H1 (cell line): ENCODE measurements around the gene CCER1. TPM values are rescaled to one million over a fixed set of nuclear protein-coding genes. Genes with fewer than 3 reads are reported as not detected.

Source experiments
- CTCF ChIA-PET: fragments of 300-600 bp; sonication (Branson Sonifier 250); formaldehyde crosslinking; loops from one replicate; lab custom pipeline; 2021; ENCODE audit not compliant: partially characterized antibody; lab: Charles Lee
- POLR2A ChIA-PET: fragments of 300-600 bp; sonication (Branson Sonifier 250); formaldehyde crosslinking; loops from one replicate; lab custom pipeline; 2021; ENCODE audit warnings: inconsistent platforms; ENCODE audit not compliant: partially characterized antibody; lab: Charles Lee
- DNase-seq, 2 experiments: peaks; one replicate each; pipeline versions ENCODE4 v3.0.0 to v3.0.0-alpha.2; 2010 to 2022; ENCODE audit warnings: low spot score in 2 of 2, low read depth in 1 of 2, mixed read lengths in 1 of 2
- FAIRE-seq: peaks from 2 replicates; lab custom pipeline; 2011; peaks lifted over from hg19 to GRCh38; lab: Jason Lieb, UNC
- H2AFZ ChIP-seq: 2 replicates; pipeline ENCODE4 v1.8.1; 2012; ENCODE audit warnings: low read length, inconsistent platforms
- H2AK5ac ChIP-seq: 2 replicates; pipeline ENCODE4 v1.6.1; 2013; ENCODE audit warnings: low read depth, low read length
- H2BK120ac ChIP-seq: replicated peaks from 2 replicates; pipeline ENCODE3; 2013; ENCODE audit warnings: low read depth, low read length, inconsistent platforms
- H2BK12ac ChIP-seq: 2 replicates; pipeline ENCODE4 v1.6.1; 2013; ENCODE audit warnings: low read depth, low read length
- H2BK15ac ChIP-seq: 2 replicates; pipeline ENCODE4 v1.6.1; 2013; ENCODE audit warnings: low read length
- H2BK20ac ChIP-seq: 2 replicates; pipeline ENCODE4 v1.6.1; 2013; ENCODE audit warnings: low read length
- H2BK5ac ChIP-seq: 2 replicates; pipeline ENCODE4 v1.6.1; 2013; ENCODE audit warnings: low read depth, low read length
- H3K14ac ChIP-seq: 2 replicates; pipeline ENCODE4 v1.6.1; 2013; ENCODE audit warnings: inconsistent platforms; ENCODE audit not compliant: insufficient read length
- H3K18ac ChIP-seq: 2 replicates; pipeline ENCODE4 v1.6.1; 2013; ENCODE audit warnings: low read length; ENCODE audit errors: extremely low read depth
- H3K23ac ChIP-seq: 2 replicates; pipeline ENCODE4 v1.6.1; 2013; ENCODE audit warnings: inconsistent platforms; ENCODE audit not compliant: insufficient read length
- H3K23me2 ChIP-seq: 2 replicates; pipeline ENCODE4 v1.6.1; 2013; ENCODE audit warnings: low read depth, low read length
- H3K27ac ChIP-seq: 2 replicates; pipeline ENCODE4 v1.6.1; 2011; ENCODE audit warnings: low read depth, low read length, inconsistent platforms
- H3K27me3 ChIP-seq, 4 experiments: replicated peaks in 1 of 4; 1 replicate in 1 of 4; 2 replicates in 3 of 4; pipeline versions ENCODE4 v1.6.1 to v1.8.1; 2011 to 2013; ENCODE audit warnings: low read length in 3 of 4, mild to moderate bottlenecking in 3 of 4, inconsistent platforms in 2 of 4, mixed read lengths in 2 of 4, moderate library complexity in 1 of 4; ENCODE audit not compliant: control insufficient read depth in 3 of 4, insufficient read depth in 3 of 4; ENCODE audit errors: extremely low read depth in 1 of 4
- H3K36me3 ChIP-seq, 4 experiments: 2 replicates each; pipeline versions ENCODE4 v1.6.1 to v1.8.1; 2011 to 2013; ENCODE audit warnings: mild to moderate bottlenecking in 4 of 4, low read length in 3 of 4, moderate library complexity in 2 of 4, control low read depth in 1 of 4, inconsistent platforms in 1 of 4; ENCODE audit not compliant: insufficient read depth in 4 of 4, control insufficient read depth in 2 of 4
- H3K4ac ChIP-seq: replicated peaks from 2 replicates; pipeline ENCODE3; 2013; ENCODE audit warnings: low read length, low read depth, mixed read lengths, inconsistent platforms; ENCODE audit not compliant: insufficient read length
- H3K4me1 ChIP-seq, 4 experiments: replicated peaks in 1 of 4; 1 replicate in 1 of 4; 2 replicates in 3 of 4; pipeline versions ENCODE4 v1.6.1 to v1.8.1; 2011 to 2013; ENCODE audit warnings: low read length in 3 of 4, inconsistent platforms in 2 of 4, mixed read lengths in 1 of 4; ENCODE audit not compliant: insufficient read depth in 4 of 4, control insufficient read depth in 3 of 4
- H3K4me2 ChIP-seq, 2 experiments: 2 replicates each; pipeline versions ENCODE4 v1.6.1 to v1.8.1; 2011 to 2013; ENCODE audit warnings: low read depth in 2 of 2, low read length in 2 of 2, control low read depth in 1 of 2, inconsistent platforms in 1 of 2, mild to moderate bottlenecking in 1 of 2; ENCODE audit not compliant: insufficient read depth in 1 of 2
- H3K4me3 ChIP-seq, 4 experiments: fragments of 200-600, 300-600 bp in 1 of 4; sonication (generic), shearing (Covaris generic), sonication (Bioruptor Twin) in 1 of 4; 2 replicates each; pipeline versions ENCODE4 v1.5.1 to v1.8.1; 2011 to 2016; ENCODE audit warnings: low read length in 4 of 4, low read depth in 3 of 4, control low read depth in 2 of 4, inconsistent platforms in 2 of 4, mild to moderate bottlenecking in 2 of 4, mixed read lengths in 1 of 4, moderate library complexity in 1 of 4; ENCODE audit not compliant: insufficient read depth in 2 of 4; ENCODE audit errors: extremely low read depth in 1 of 4
- H3K56ac ChIP-seq: replicated peaks from 2 replicates; pipeline ENCODE3; 2013; ENCODE audit warnings: low read depth, mild to moderate bottlenecking, mixed read lengths, low read length, inconsistent platforms; ENCODE audit not compliant: insufficient read length
- H3K79me1 ChIP-seq: 2 replicates; pipeline ENCODE4 v1.6.1; 2013; ENCODE audit warnings: low read depth, low read length, control low read depth
- H3K79me2 ChIP-seq, 2 experiments: 2 replicates each; pipeline versions ENCODE4 v1.6.1 to v1.8.1; 2012 to 2013; ENCODE audit warnings: low read length in 2 of 2, mild to moderate bottlenecking in 2 of 2, inconsistent platforms in 1 of 2; ENCODE audit not compliant: insufficient read depth in 2 of 2, control insufficient read depth in 1 of 2
- H3K9ac ChIP-seq, 4 experiments: replicated peaks in 1 of 4; 1 replicate in 1 of 4; 2 replicates in 3 of 4; pipeline versions ENCODE4 v1.6.1 to v1.8.1; 2011 to 2013; ENCODE audit warnings: low read depth in 3 of 4, low read length in 3 of 4, control low read depth in 2 of 4, mild to moderate bottlenecking in 2 of 4, moderate library complexity in 2 of 4, inconsistent platforms in 1 of 4; ENCODE audit errors: extremely low read depth in 1 of 4
- H3K9me3 ChIP-seq, 2 experiments: 2 replicates each; pipeline versions ENCODE4 v1.6.1 to v1.8.1; 2012 to 2013; ENCODE audit warnings: mild to moderate bottlenecking in 2 of 2, moderate library complexity in 2 of 2, control low read depth in 1 of 2, inconsistent platforms in 1 of 2, low read depth in 1 of 2, low read length in 1 of 2, mixed read lengths in 1 of 2; ENCODE audit not compliant: insufficient read depth in 2 of 2
- H4K20me1 ChIP-seq, 2 experiments: replicated peaks in 1 of 2; 2 replicates each; pipeline versions ENCODE3 to v1.8.1; 2011 to 2013; ENCODE audit warnings: inconsistent platforms in 2 of 2, low read length in 2 of 2, mild to moderate bottlenecking in 1 of 2; ENCODE audit not compliant: insufficient read depth in 2 of 2, control insufficient read depth in 1 of 2
- H4K5ac ChIP-seq: 2 replicates; pipeline ENCODE4 v1.6.1; 2013; ENCODE audit warnings: low read length, low read depth, mixed read lengths, inconsistent platforms; ENCODE audit not compliant: insufficient read length
- H4K8ac ChIP-seq: 2 replicates; pipeline ENCODE4 v1.8.0; 2013; ENCODE audit warnings: mild to moderate bottlenecking, moderate library complexity, low read length, inconsistent platforms; ENCODE audit not compliant: insufficient read depth; ENCODE audit errors: extremely low read depth
- H4K91ac ChIP-seq: replicated peaks from 2 replicates; pipeline ENCODE3; 2013; ENCODE audit warnings: low read length, mixed read lengths, inconsistent platforms; ENCODE audit not compliant: insufficient read length
- CHD1 ChIP-seq: IDR thresholded peaks from 2 replicates; pipeline ENCODE4 v1.6.1; 2012; ENCODE audit warnings: low read depth, low read length, improper control_type of control experiment
- EP300 ChIP-seq, 2 experiments: IDR thresholded peaks; 1 replicate in 1 of 2; 2 replicates in 1 of 2; pipeline ENCODE4 v1.6.1; 2011 to 2012; ENCODE audit warnings: low read depth in 2 of 2, low read length in 2 of 2, mild to moderate bottlenecking in 2 of 2, borderline replicate concordance in 1 of 2, inconsistent platforms in 1 of 2, moderate library complexity in 1 of 2
- FOSL1 ChIP-seq: IDR thresholded peaks from 2 replicates; pipeline ENCODE4 v1.6.1; 2011; ENCODE audit warnings: mild to moderate bottlenecking, low read depth, low read length, moderate library complexity; ENCODE audit not compliant: insufficient read depth
- HDAC2 ChIP-seq, 2 experiments: fragments of 300-600 bp in 1 of 2; sonication (generic) in 1 of 2; IDR thresholded peaks; 2 replicates each; pipeline ENCODE4 v1.6.1; 2011 to 2012; ENCODE audit warnings: low read depth in 2 of 2, low read length in 2 of 2, mild to moderate bottlenecking in 2 of 2, moderate library complexity in 2 of 2, borderline replicate concordance in 1 of 2, inconsistent platforms in 1 of 2
- HDAC6 ChIP-seq: IDR thresholded peaks from one replicate; pipeline ENCODE4 v1.7.1; 2012; ENCODE audit warnings: low read depth, mild to moderate bottlenecking, inconsistent platforms, low read length, moderate library complexity
- NRF1 ChIP-seq: IDR thresholded peaks from 2 replicates; pipeline ENCODE4 v1.6.1; 2011; ENCODE audit warnings: mild to moderate bottlenecking, low read depth, low read length, improper control_type of control experiment
- POLR2A ChIP-seq, 2 experiments: IDR thresholded peaks; 1 replicate in 1 of 2; 2 replicates in 1 of 2; pipeline ENCODE4 v1.6.1; 2011; ENCODE audit warnings: low read depth in 2 of 2, low read length in 2 of 2, mild to moderate bottlenecking in 2 of 2; ENCODE audit errors: control extremely low read depth in 1 of 2
- POLR2AphosphoS5 ChIP-seq: IDR thresholded peaks from 2 replicates; pipeline ENCODE4 v1.6.1; 2011; ENCODE audit warnings: low read depth, low read length
- RBBP5 ChIP-seq: IDR thresholded peaks from 2 replicates; pipeline ENCODE4 v1.7.1; 2012; ENCODE audit warnings: low read depth, mild to moderate bottlenecking, inconsistent platforms, low read length, moderate library complexity, borderline replicate concordance
- RFX5 ChIP-seq: IDR thresholded peaks from 2 replicates; pipeline ENCODE4 v1.6.1; 2011; ENCODE audit warnings: low read depth, low read length, improper control_type of control experiment, borderline replicate concordance
- TBP ChIP-seq: IDR thresholded peaks from 2 replicates; pipeline ENCODE4 v1.6.1; 2011; ENCODE audit warnings: low read depth, low read length, improper control_type of control experiment
- TEAD4 ChIP-seq: IDR thresholded peaks from 2 replicates; pipeline ENCODE4 v1.6.1; 2012; ENCODE audit warnings: low read depth, low read length, inconsistent platforms, mixed read lengths
- WGBS, 2 experiments: shearing (Covaris generic) in 1 of 2; methylation state at CpG; one replicate each; pipeline versions ENCODE4 v1.1.6 to v1.1.7; 2013 to 2015; ENCODE audit warnings: low lambda C conversion rate in 2 of 2, mixed read lengths in 2 of 2, inconsistent platforms in 1 of 2, low coverage in 1 of 2, missing lambda C conversion rate in 1 of 2; ENCODE audit not compliant: insufficient replicate concordance in 2 of 2, insufficient coverage in 1 of 2, insufficient read length in 1 of 2; ENCODE audit errors: extremely low coverage in 1 of 2, missing lambda C conversion rate in 1 of 2; 5-methylcytosine and 5-hydroxymethylcytosine counted together
- polyA plus RNA-seq, 7 experiments: library from polyadenylated mRNA; depleted of rRNA in 3 of 7; stranded (reverse) in 5 of 7; unstranded in 2 of 7; fragments of >200 nt in 5 of 7; fragments of 200-250 nt in 2 of 7; gene quantifications; 1 replicate in 5 of 7; 2 replicates in 1 of 7; 4 replicates in 1 of 7; pipeline versions ENCODE4 v1.2.1 to v1.2.3, GENCODE V29; 2011 to 2013; ENCODE audit warnings: missing spikeins in 2 of 7, mixed read lengths in 2 of 7
- total RNA-seq: library from RNA; stranded (reverse); fragmentation: NEBNext Ultra II Directional; extraction: Animal tissue kit (Norgen Biotek cat#: 25700); gene quantifications from 2 replicates; pipeline ENCODE4 v1.2.1, GENCODE V29; 2021

CCER1 gene
- total and polyA plus RNA-seq, 2 of the 8 experiments (the other 6 are each of a cell fraction or from before 2014, with no cell fraction given): not detected

- no peak for FAIRE-seq
- Histone ChIP-seq H2BK20ac (no peak overlapping the region), H2BK15ac (no peak overlapping the region), H3K4me3 (no peak overlapping the region), H3K23ac (no peak overlapping the region), H2AK5ac (no peak overlapping the region), H2AFZ (no peak overlapping the region), H2BK12ac (no peak overlapping the region), H3K4me2 (no peak overlapping the region), H3K23me2 (no peaks in the 10 kb centered on the region), H3K79me1 (no peaks in the 10 kb centered on the region), H3K79me2 (no peaks in the 10 kb centered on the region), H4K91ac (no peak overlapping the region), H4K5ac (no peak overlapping the region), H3K9me3 (no peaks in the 10 kb centered on the region), H2BK120ac (no peak overlapping the region), H2BK5ac (no peak overlapping the region), H4K20me1 (peaks cover 0 to 1% of the 10 kb centered on the region in 2 experiments), H3K4me1 (peaks cover 0 to 6% (median 2%) of the 10 kb centered on the region in 4 experiments; a peak in 2 of 7 replicates), H3K56ac (no peak overlapping the region), H4K8ac (no peak overlapping the region), H3K36me3 (no peaks in the 10 kb centered on the region), H3K27ac (no peak overlapping the region), H3K27me3 (peaks cover 7 to 24% (median 12%) of the 10 kb centered on the region in 4 experiments), H3K18ac (no peak overlapping the region), H3K4ac (no peak overlapping the region), H3K14ac (no peak overlapping the region), H3K9ac (no peak overlapping the region)
- no peak for DNase-seq
- TF ChIP-seq FOSL1: no peak
- no peak for TF ChIP-seq TEAD4
- no peak for TF ChIP-seq NRF1
- TF ChIP-seq POLR2A (IDR thresholded peaks at IDR 0.05; ENCODE audit: control extremely low read depth in 1 of 2, low read depth in 2 of 2, low read length in 2 of 2): no peak
- TF ChIP-seq RFX5: no peak
- TF ChIP-seq POLR2AphosphoS5: no peak
- TF ChIP-seq TBP: no peak
- TF ChIP-seq EP300 (IDR thresholded peaks at IDR 0.05; ENCODE audit: borderline replicate concordance in 1 of 2, low read depth in 2 of 2, low read length in 2 of 2): no peak
- no peak for TF ChIP-seq CHD1
- no peak for TF ChIP-seq HDAC6
- no peak for TF ChIP-seq HDAC2 (IDR thresholded peaks at IDR 0.05; ENCODE audit: borderline replicate concordance in 1 of 2, low read depth in 2 of 2, low read length in 2 of 2)
- no peak for TF ChIP-seq RBBP5
- POLR2A ChIA-PET: no interaction called here
- CTCF ChIA-PET: interaction anchor here (0.8 to 2.6 kb wide), 8 partner anchors 19 to 351 kb away, joined by 3 to 13 read pairs (median 3); no protein-coding TSS in a partner anchor
- WGBS, 2 experiments: 92% methylated on average over 3 of the region's 3 CpGs; no CpG with 5 or more reads in 1 of the 2 experiments
Observed at GRCh38 chr12:90979951-90980350, 25.0 kb upstream of the CCER1 start.
